Adipocyte (in vitro differentiated cells): ENCODE data around the gene ABCE1.

Experiments
- DNase-seq: peaks from one replicate; pipeline ENCODE4 v3.0.0-alpha.2; 2015; ENCODE audit warnings: low read depth
- H3K27me3 ChIP-seq: replicated peaks from 2 replicates; pipeline ENCODE4 v1.7.0; 2013; ENCODE audit warnings: mild to moderate bottlenecking, low read length, moderate library complexity; ENCODE audit not compliant: control insufficient read depth, insufficient read depth
- H3K36me3 ChIP-seq: 2 replicates; pipeline ENCODE4 v1.7.0; 2013; ENCODE audit warnings: low read length, mild to moderate bottlenecking, moderate library complexity; ENCODE audit not compliant: control insufficient read depth, insufficient read depth, severe bottlenecking
- H3K4me1 ChIP-seq: 2 replicates; pipeline ENCODE4 v1.7.0; 2013; ENCODE audit warnings: mild to moderate bottlenecking, low read length, moderate library complexity; ENCODE audit not compliant: control insufficient read depth, insufficient read depth
- H3K4me3 ChIP-seq: 2 replicates; pipeline ENCODE4 v1.7.0; 2013; ENCODE audit warnings: mild to moderate bottlenecking, low read length, moderate library complexity
- H3K9ac ChIP-seq: 2 replicates; pipeline ENCODE4 v1.7.0; 2013; ENCODE audit warnings: mild to moderate bottlenecking, low read length, moderate library complexity
- H3K9me3 ChIP-seq: 2 replicates; pipeline ENCODE4 v1.7.0; 2013; ENCODE audit warnings: mild to moderate bottlenecking, low read length, moderate library complexity; ENCODE audit not compliant: control insufficient read depth

The ABCE1 gene

GRCh38 chr4:145177906-145178538 lies 79.9 kb downstream of the ABCE1 start:
- no peaks in the 10 kb centered on the region for H3K27me3 ChIP-seq
- no peaks in the 10 kb centered on the region for H3K9me3 ChIP-seq
- DNase-seq: peak; percentile 39
- peak overlapping the region; percentile 95 for H3K9ac ChIP-seq
- H3K4me3 ChIP-seq: peak overlapping the region; percentile 99
- no peaks in the 10 kb centered on the region for H3K36me3 ChIP-seq
- peaks cover 32% of the 10 kb centered on the region for H3K4me1 ChIP-seq

- Histone ChIP-seq H3K9me3 (no peaks in the 10 kb centered on the region), H3K9ac (peak overlapping the region; percentile 95), H3K4me1 (peaks cover 32% of the 10 kb centered on the region), H3K4me3 (peak overlapping the region; percentile 99), H3K36me3 (no peaks in the 10 kb centered on the region), H3K27me3 (no peaks in the 10 kb centered on the region)
- no peak for DNase-seq
Observed at GRCh38 chr4:145178740-145179280, 80.7 kb downstream of the ABCE1 start.
